Measurements from ENCODE around the gene DLGAP5.

- TF ChIP-seq CTCF (IDR thresholded peaks at IDR 0.05; ENCODE audit: low read length) (no peak), EZH2 (optimal IDR thresholded peaks at IDR 0.05; ENCODE audit: low read depth, low read length) (no peak)
Observed at GRCh38 chr14:55124774-55125386, 66.5 kb downstream of the DLGAP5 start.
